HepG2 (cell line): Measurements from ENCODE around the gene CCDC122. TPM values are rescaled to one million over a fixed set of nuclear protein-coding genes. Genes with fewer than 3 reads are reported as not detected.

Experiments
- CEBPZ ChIP-seq: IDR thresholded peaks from 2 replicates; pipeline ENCODE4 v1.6.1; 2012; ENCODE audit warnings: low read length, improper control_type of control experiment
- CENPX ChIP-seq: sonication (generic); formaldehyde crosslinking; IDR thresholded peaks from 2 replicates; pipeline ENCODE4 v1.9.0; 2021; ENCODE audit warnings: mild to moderate bottlenecking, missing genetic modification reagents, moderate library complexity
- GTF2F1 ChIP-seq: fragments of 150-350 bp; IDR thresholded peaks from 2 replicates; pipeline ENCODE4 v1.6.1; 2014; ENCODE audit warnings: low read length
- HMG20B ChIP-seq: conservative IDR thresholded peaks from 2 replicates; pipeline ENCODE4 v1.6.1; 2016; ENCODE audit warnings: missing genetic modification reagents, missing compliant biosample characterization
- HMGXB4 ChIP-seq, 2 experiments: sonication (generic) in 1 of 2; formaldehyde crosslinking in 1 of 2; IDR thresholded peaks; 2 replicates each; pipeline versions ENCODE4 v1.4.0 to v1.6.1; 2018 to 2020; ENCODE audit warnings: missing genetic modification reagents in 2 of 2, borderline replicate concordance in 1 of 2, low read depth in 1 of 2, mild to moderate bottlenecking in 1 of 2, missing biosample characterization in 1 of 2
- MED1 ChIP-seq: sonication (generic); formaldehyde crosslinking; IDR thresholded peaks from 2 replicates; pipeline ENCODE4 v1.4.0; 2020; ENCODE audit warnings: missing genetic modification reagents
- PCBP2 ChIP-seq: fragments of 200-400 bp; formaldehyde crosslinking; optimal IDR thresholded peaks from 2 replicates; pipeline ENCODE3; 2018; ENCODE audit warnings: low read length, low read depth; ENCODE audit not compliant: poor library complexity, severe bottlenecking
- THAP7 ChIP-seq: sonication (generic); formaldehyde crosslinking; IDR thresholded peaks from 2 replicates; pipeline ENCODE4 v1.8.1; 2023; ENCODE audit warnings: mild to moderate bottlenecking, missing genetic modification reagents
- ZNF143 ChIP-seq: sonication (generic); formaldehyde crosslinking; IDR thresholded peaks from 2 replicates; pipeline ENCODE4 v1.4.0; 2020; ENCODE audit warnings: missing genetic modification reagents
- ZNF407 ChIP-seq: sonication (generic); formaldehyde crosslinking; IDR thresholded peaks from one replicate; pipeline ENCODE4 v1.5.1; 2020; ENCODE audit warnings: mild to moderate bottlenecking, missing genetic modification reagents; ENCODE audit errors: not compliant biosample characterization
- ZNF619 ChIP-seq: sonication (generic); formaldehyde crosslinking; IDR thresholded peaks from 2 replicates; pipeline ENCODE4 v1.4.0; 2020; ENCODE audit warnings: mild to moderate bottlenecking, missing genetic modification reagents
- ZNF879 ChIP-seq: sonication (generic); formaldehyde crosslinking; IDR thresholded peaks from 2 replicates; pipeline ENCODE4 v1.8.1; 2023; ENCODE audit warnings: missing genetic modification reagents
- polyA plus RNA-seq, 8 experiments: library from polyadenylated mRNA; depleted of rRNA in 3 of 8; stranded (reverse) in 7 of 8; unstranded in 1 of 8; fragments of >200 nt; fragmentation: Illumina TruSeq in 4 of 8; extraction: Trizol in 4 of 8; gene quantifications; 2 replicates each; pipeline versions ENCODE4 v1.2.1 to v1.2.3, GENCODE V29; 2011 to 2016; ENCODE audit warnings: low read depth in 4 of 8, missing spikeins in 1 of 8, mixed read lengths in 1 of 8; ENCODE audit not compliant: insufficient read depth in 1 of 8
- total RNA-seq, 5 experiments: library from RNA; depleted of rRNA; stranded (reverse); fragments of >200 nt; fragmentation: Illumina TruSeq; extraction: Trizol; gene quantifications; 2 replicates each; pipeline ENCODE4 v1.2.3, GENCODE V29; 2016; ENCODE audit warnings: low read depth in 1 of 5

CCDC122 gene
- total and polyA plus RNA-seq, 2 of the 13 experiments (the other 11 are each of a cell fraction or from before 2014, with no cell fraction given) = 0.32 to 3.5 TPM

GRCh38 chr13:43878892-43879754 lies at the start of gene CCDC122 (continued):
- TF ChIP-seq ZNF143 (CRISPR knock-in tag) (0 out of 2 replicates have a peak, but pooled peaks have one; percentile 32), MED1 (0 out of 2 replicates have a peak, but pooled peaks have one; percentile 34), GTF2F1 (no peak), HMGXB4 (CRISPR knock-in tag; IDR thresholded peaks at IDR 0.05; ENCODE audit: borderline replicate concordance in 1 of 2, low read depth in 1 of 2) (peak; percentile 65 to 75; a peak in 3 of 4 replicates), HMG20B (CRISPR knock-in tag) (no peak), THAP7 (peak; percentile 80; the same call in 1 of the 2 replicates), PCBP2 (no peak), CEBPZ (no peak), ZNF407 (CRISPR knock-in tag) (no peak), CENPX (no peak), ZNF619 (CRISPR knock-in tag) (no peak), ZNF879 (CRISPR knock-in tag) (peak; percentile 90; the same call in 1 of the 2 replicates)
